DND-41 (cell line): ENCODE data around the gene PRTG.
"Not testable (repeated sequence)": the region's sequence is repeated elsewhere in the genome, so short reads cannot be mapped to it uniquely, and the experiment has no call there.

Source experiments
- CTCF ChIP-seq: IDR thresholded peaks from 2 replicates; pipeline ENCODE4 v1.5.1; 2012; ENCODE audit warnings: borderline replicate concordance, low read length, moderate library complexity, mild to moderate bottlenecking; ENCODE audit not compliant: poor library complexity, severe bottlenecking; ENCODE audit errors: extremely low read depth
- EZH2 ChIP-seq: IDR thresholded peaks from 3 replicates; pipeline ENCODE4 v1.6.1; 2012; ENCODE audit warnings: borderline replicate concordance, low read depth, mild to moderate bottlenecking, moderate library complexity, low read length, inconsistent platforms; ENCODE audit not compliant: severe bottlenecking

- TF ChIP-seq CTCF, EZH2: not testable (repeated sequence)
These were observed 9.5 kb downstream of the PRTG start for GRCh38 chr15:55733461-55733860.
